ENCODE measurements around the gene BUD13. TPM values are rescaled to one million over a fixed set of nuclear protein-coding genes. Genes with fewer than 3 reads are reported as not detected.

Gene BUD13
- total RNA-seq, 1 experiment from 2014 or later = 30.0 TPM

DNA sequence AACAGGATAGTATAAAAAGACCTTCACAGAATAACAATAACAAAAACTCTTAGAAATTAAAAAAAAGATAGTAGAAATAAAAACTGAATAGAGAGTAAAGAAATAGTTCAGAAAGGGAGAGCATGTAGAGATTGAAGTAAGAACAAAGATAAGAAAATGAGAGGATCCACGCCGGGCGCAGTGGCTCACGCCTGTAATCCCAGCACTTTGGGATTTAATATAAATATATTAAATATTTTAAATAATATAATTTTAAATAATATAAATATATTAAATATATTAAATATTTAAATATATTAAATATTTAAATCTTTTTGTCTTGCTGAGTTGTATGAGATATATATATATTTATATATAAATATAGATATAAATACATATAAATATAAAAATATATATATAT, 39.3 kb upstream of the BUD13 start:
- intact Hi-C loops (cut with micrococcal nuclease; ENCODE audit: unreplicated experiment) (no loop called here), in situ Hi-C loops (cut with HindIII; ENCODE audit: low pct_unique_long_range_greater_than_20kb, low sequenced_read_pairs) (no loop called here)
- ChIA-PET CTCF (no interaction called here), POLR2A (no interaction called here)
- DNase-seq (ENCODE audit: low read depth, low spot score) (no peak), ATAC-seq (no peak)
- H3K4me1 ChIP-seq (ENCODE audit: control insufficient read depth, insufficient read depth, low read length) = no peaks in the 10 kb centered on the region
- no TSS peak for BruUV-seq (replicated peaks)
- no peaks in the 10 kb centered on the region for H3K36me3 ChIP-seq (ENCODE audit: control insufficient read depth, insufficient read depth, low read length)
- no peak overlapping the region for H3K4me3 ChIP-seq (ENCODE audit: low read depth in 2 of 2, low read length in 2 of 2)
- TF ChIP-seq TCF7L2 (IDR thresholded peaks at IDR 0.05; ENCODE audit: low read depth, low read length) (no peak), POLR2AphosphoS5 (IDR thresholded peaks at IDR 0.05; ENCODE audit: low read depth, low read length) (no peak), REST (IDR thresholded peaks at IDR 0.05; ENCODE audit: insufficient read depth in 1 of 2, low read depth in 2 of 2, low read length in 1 of 2) (no peak), SIN3A (IDR thresholded peaks at IDR 0.05; ENCODE audit: borderline replicate concordance, insufficient read depth, low read depth, low read length) (no peak)
- TF ChIP-seq, protein P1, sequence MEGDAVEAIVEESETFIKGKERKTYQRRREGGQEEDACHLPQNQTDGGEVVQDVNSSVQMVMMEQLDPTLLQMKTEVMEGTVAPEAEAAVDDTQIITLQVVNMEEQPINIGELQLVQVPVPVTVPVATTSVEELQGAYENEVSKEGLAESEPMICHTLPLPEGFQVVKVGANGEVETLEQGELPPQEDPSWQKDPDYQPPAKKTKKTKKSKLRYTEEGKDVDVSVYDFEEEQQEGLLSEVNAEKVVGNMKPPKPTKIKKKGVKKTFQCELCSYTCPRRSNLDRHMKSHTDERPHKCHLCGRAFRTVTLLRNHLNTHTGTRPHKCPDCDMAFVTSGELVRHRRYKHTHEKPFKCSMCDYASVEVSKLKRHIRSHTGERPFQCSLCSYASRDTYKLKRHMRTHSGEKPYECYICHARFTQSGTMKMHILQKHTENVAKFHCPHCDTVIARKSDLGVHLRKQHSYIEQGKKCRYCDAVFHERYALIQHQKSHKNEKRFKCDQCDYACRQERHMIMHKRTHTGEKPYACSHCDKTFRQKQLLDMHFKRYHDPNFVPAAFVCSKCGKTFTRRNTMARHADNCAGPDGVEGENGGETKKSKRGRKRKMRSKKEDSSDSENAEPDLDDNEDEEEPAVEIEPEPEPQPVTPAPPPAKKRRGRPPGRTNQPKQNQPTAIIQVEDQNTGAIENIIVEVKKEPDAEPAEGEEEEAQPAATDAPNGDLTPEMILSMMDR (IDR thresholded peaks at IDR 0.05) = no peak
- no peaks in the 10 kb centered on the region for H3K9me3 ChIP-seq (ENCODE audit: control insufficient read depth, insufficient read depth, low read depth, low read length)
- no peaks in the 10 kb centered on the region for H3K27me3 ChIP-seq (ENCODE audit: control insufficient read depth, insufficient read depth, low read length)
- H3K27ac ChIP-seq (ENCODE audit: low read length) = no peak overlapping the region

DNA sequence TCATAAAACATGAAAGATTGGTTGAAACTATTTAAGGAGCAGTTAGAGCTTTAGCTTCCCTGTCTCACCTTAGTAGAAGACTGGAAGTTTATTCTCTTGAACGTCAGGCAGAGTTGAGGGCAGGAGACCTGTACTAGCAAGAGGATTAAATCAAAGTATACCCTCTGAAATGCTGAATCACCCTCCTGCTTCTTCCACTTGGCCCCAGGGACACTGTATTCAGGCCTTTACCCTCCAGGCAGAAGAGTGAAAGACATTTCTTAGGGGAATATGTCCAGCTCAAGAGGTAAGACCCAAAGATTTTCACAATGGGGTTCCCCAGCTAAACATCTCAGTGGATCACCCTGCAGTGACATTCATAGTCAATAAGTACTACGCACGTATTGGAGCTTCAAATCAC, 38.4 kb upstream of the BUD13 start:
- 0 out of 2 replicates have a peak, but pooled peaks have one; percentile 6 for ATAC-seq
- H3K27ac ChIP-seq (ENCODE audit: low read length) = no peak overlapping the region
- H3K27me3 ChIP-seq (ENCODE audit: control insufficient read depth, insufficient read depth, low read length) = no peaks in the 10 kb centered on the region
- CTCF ChIA-PET = no interaction called here
- no peaks in the 10 kb centered on the region for H3K9me3 ChIP-seq (ENCODE audit: control insufficient read depth, insufficient read depth, low read depth, low read length)
- in situ Hi-C loops (cut with HindIII; ENCODE audit: low pct_unique_long_range_greater_than_20kb, low sequenced_read_pairs) = no loop called here
- no peaks in the 10 kb centered on the region for H3K36me3 ChIP-seq (ENCODE audit: control insufficient read depth, insufficient read depth, low read length)
- no peaks in the 10 kb centered on the region for H3K4me1 ChIP-seq (ENCODE audit: control insufficient read depth, insufficient read depth, low read length)
- TF ChIP-seq, protein P1 (IDR thresholded peaks at IDR 0.05) = no peak
- TF ChIP-seq TCF7L2 (IDR thresholded peaks at IDR 0.05; ENCODE audit: low read depth, low read length) (no peak), POLR2AphosphoS5 (IDR thresholded peaks at IDR 0.05; ENCODE audit: low read depth, low read length) (no peak), SIN3A (IDR thresholded peaks at IDR 0.05; ENCODE audit: borderline replicate concordance, insufficient read depth, low read depth, low read length) (no peak), REST (IDR thresholded peaks at IDR 0.05; ENCODE audit: insufficient read depth in 1 of 2, low read depth in 2 of 2, low read length in 1 of 2) (no peak)
- no TSS peak for BruUV-seq (replicated peaks)
- POLR2A ChIA-PET = no interaction called here
- DNase-seq (ENCODE audit: low read depth, low spot score) = no peak
- intact Hi-C loops (cut with micrococcal nuclease; ENCODE audit: unreplicated experiment) = no loop called here
- H3K4me3 ChIP-seq (ENCODE audit: low read depth in 2 of 2, low read length in 2 of 2) = no peak overlapping the region
